PC-3 (cell line): ENCODE data around the gene SCGB2A2.

Experiments used
- CTCF ChIP-seq: fragments of 300-600 bp; sonication (generic); conservative IDR thresholded peaks from 2 replicates; pipeline ENCODE4 v1.5.1; 2017; ENCODE audit warnings: antibody characterized with exemption, low read depth, mild to moderate bottlenecking, low read length
- EZH2 ChIP-seq: fragments of 300-600 bp; sonication (generic); IDR thresholded peaks from one replicate; pipeline ENCODE4 v1.6.1; 2017; ENCODE audit warnings: antibody characterized with exemption, mild to moderate bottlenecking, low read length; ENCODE audit not compliant: unreplicated experiment

- TF ChIP-seq EZH2: no peak
- TF ChIP-seq CTCF: no peak
Observed at GRCh38 chr11:62260261-62260953, 9.6 kb upstream of the SCGB2A2 start.
